ENCODE measurements around the gene CROCC2. TPM values are rescaled to one million over a fixed set of nuclear protein-coding genes. Genes with fewer than 3 reads are reported as not detected.

The CROCC2 gene
- total RNA-seq, 1 experiment from 2014 or later = not detected

- no peak for ATAC-seq
- H2AFZ ChIP-seq (ENCODE audit: low read depth, low read length, poor library complexity, severe bottlenecking) = no peak overlapping the region
- H3K79me2 ChIP-seq (ENCODE audit: insufficient read depth, low read length) = no peaks in the 10 kb centered on the region
- H3K27me3 ChIP-seq (ENCODE audit: insufficient read depth, low read length) = peaks cover 3% of the 10 kb centered on the region
- TF ChIP-seq YY1 (IDR thresholded peaks at IDR 0.05; ENCODE audit: extremely low read depth, insufficient replicate concordance, low read depth, low read length) (no peak), TCF7L2 (IDR thresholded peaks at IDR 0.05; ENCODE audit: borderline replicate concordance, extremely low read depth, insufficient read depth, insufficient read length) (no peak), RAD21 (IDR thresholded peaks at IDR 0.05; ENCODE audit: low read depth) (no peak), CBX3 (IDR thresholded peaks at IDR 0.05; ENCODE audit: low read depth) (no peak), JUND (IDR thresholded peaks at IDR 0.05) (no peak), ZFX (IDR thresholded peaks at IDR 0.05) (no peak), EZH2phosphoT487 (IDR thresholded peaks at IDR 0.05; ENCODE audit: borderline replicate concordance) (no peak), ATF3 (IDR thresholded peaks at IDR 0.05) (no peak), CTCF (IDR thresholded peaks at IDR 0.05 in 2 of 3, conservative IDR thresholded peaks at IDR 0.05 in 1 of 3; ENCODE audit: borderline replicate concordance in 1 of 3, insufficient read depth in 1 of 3, low read depth in 2 of 3, low read length in 2 of 3) (no peak), POLR2A (IDR thresholded peaks at IDR 0.05; ENCODE audit: borderline replicate concordance, extremely low read depth, insufficient read depth, insufficient read length) (no peak), REST (IDR thresholded peaks at IDR 0.05; ENCODE audit: low read depth) (no peak), EGR1 (IDR thresholded peaks at IDR 0.05; ENCODE audit: low read depth) (no peak), FOSL1 (IDR thresholded peaks at IDR 0.05; ENCODE audit: low read depth) (no peak), CEBPB (IDR thresholded peaks at IDR 0.05; ENCODE audit: low read depth) (no peak), SP1 (IDR thresholded peaks at IDR 0.05; ENCODE audit: low read depth) (no peak), MAX (IDR thresholded peaks at IDR 0.05) (no peak), ZBTB33 (IDR thresholded peaks at IDR 0.05; ENCODE audit: extremely low read depth, insufficient replicate concordance, low read length) (no peak), EZH2 (IDR thresholded peaks at IDR 0.05) (no peak), SRF (IDR thresholded peaks at IDR 0.05; ENCODE audit: low read depth) (no peak)
- no peaks in the 10 kb centered on the region for H3K4me1 ChIP-seq (ENCODE audit: control insufficient read depth in 1 of 2, insufficient read depth in 2 of 2, low read length in 2 of 2)
- H3K27ac ChIP-seq (ENCODE audit: low read depth, low read length) = no peak overlapping the region
- H3K9ac ChIP-seq (ENCODE audit: low read length) = no peak overlapping the region
- DNase-seq (ENCODE audit: low read depth, low spot score) = no peak
- no peaks in the 10 kb centered on the region for H3K9me3 ChIP-seq (ENCODE audit: control insufficient read depth in 1 of 2, insufficient read depth in 1 of 2, low read depth in 1 of 2, low read length in 2 of 2)
- H3K4me2 ChIP-seq (ENCODE audit: low read length) = no peak overlapping the region
- H3K9me2 ChIP-seq (ENCODE audit: insufficient read depth) = no peaks in the 10 kb centered on the region
- no TSS peak for BruUV-seq (replicated peaks)
- ChIA-PET CTCF (no interaction called here), POLR2A (no interaction called here), RAD21 (ENCODE audit: low non-redundant PET in 1 of 2, low total read pairs in 2 of 2, uncharacterized antibody in 2 of 2, unreplicated experiment in 2 of 2) (no interaction called here)
- intact Hi-C loops (cut with micrococcal nuclease) = no loop called here
- no peak overlapping the region for H3K4me3 ChIP-seq (replicated peaks in 1 of 2; ENCODE audit: low read depth in 1 of 2, low read length in 2 of 2)
- no peaks in the 10 kb centered on the region for H3K36me3 ChIP-seq (ENCODE audit: control insufficient read depth in 1 of 2, insufficient read depth in 2 of 2, low read length in 2 of 2)
- H4K20me1 ChIP-seq (ENCODE audit: insufficient read depth) = no peaks in the 10 kb centered on the region
Observed at GRCh38 chr2:240970104-240970503, 64.0 kb downstream of the CROCC2 start.
